ENCODE results near the gene CMTR1. TPM values are rescaled to one million over a fixed set of nuclear protein-coding genes. Genes with fewer than 3 reads are reported as not detected.

Gene CMTR1
- total RNA-seq, 6 experiments from 2014 or later: 15.6 to 22.3 (median 16.5) TPM

DNA sequence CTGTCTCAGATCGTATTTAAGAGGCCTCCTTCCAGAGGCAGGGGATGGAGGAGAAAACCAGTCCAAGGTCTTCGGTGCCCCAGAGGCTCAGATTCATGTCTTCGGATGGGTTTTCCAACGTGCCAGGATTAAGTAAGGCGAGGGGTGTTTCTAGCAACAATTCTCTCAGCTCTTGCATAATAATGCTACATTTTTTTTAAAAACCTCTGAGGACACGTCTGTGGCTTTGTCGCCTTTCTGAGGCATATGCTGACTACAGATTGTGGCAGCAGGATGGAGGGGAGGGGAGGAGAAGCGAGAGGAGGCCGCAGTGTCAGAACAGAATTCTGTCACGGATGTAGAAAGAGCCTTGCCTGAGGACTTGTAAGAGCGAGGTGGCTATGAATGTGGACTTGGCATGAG, 84.4 kb downstream of the CMTR1 start:
- H3K4me3 ChIP-seq: peak overlapping the region in 2 of 3 donors; percentile 17 to 41
- WGBS (ENCODE audit: insufficient coverage, low coverage, low lambda C conversion rate, missing lambda C conversion rate): 14% methylated on average over 8 of the region's 11 CpGs
- peak overlapping the region in 2 of 3 donors; percentile 82 for H3K27ac ChIP-seq
- no peak for TF ChIP-seq POLR2A (IDR thresholded peaks at IDR 0.05)
- TF ChIP-seq, protein P1, sequence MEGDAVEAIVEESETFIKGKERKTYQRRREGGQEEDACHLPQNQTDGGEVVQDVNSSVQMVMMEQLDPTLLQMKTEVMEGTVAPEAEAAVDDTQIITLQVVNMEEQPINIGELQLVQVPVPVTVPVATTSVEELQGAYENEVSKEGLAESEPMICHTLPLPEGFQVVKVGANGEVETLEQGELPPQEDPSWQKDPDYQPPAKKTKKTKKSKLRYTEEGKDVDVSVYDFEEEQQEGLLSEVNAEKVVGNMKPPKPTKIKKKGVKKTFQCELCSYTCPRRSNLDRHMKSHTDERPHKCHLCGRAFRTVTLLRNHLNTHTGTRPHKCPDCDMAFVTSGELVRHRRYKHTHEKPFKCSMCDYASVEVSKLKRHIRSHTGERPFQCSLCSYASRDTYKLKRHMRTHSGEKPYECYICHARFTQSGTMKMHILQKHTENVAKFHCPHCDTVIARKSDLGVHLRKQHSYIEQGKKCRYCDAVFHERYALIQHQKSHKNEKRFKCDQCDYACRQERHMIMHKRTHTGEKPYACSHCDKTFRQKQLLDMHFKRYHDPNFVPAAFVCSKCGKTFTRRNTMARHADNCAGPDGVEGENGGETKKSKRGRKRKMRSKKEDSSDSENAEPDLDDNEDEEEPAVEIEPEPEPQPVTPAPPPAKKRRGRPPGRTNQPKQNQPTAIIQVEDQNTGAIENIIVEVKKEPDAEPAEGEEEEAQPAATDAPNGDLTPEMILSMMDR (IDR thresholded peaks at IDR 0.05): no peak
- no peaks in the 10 kb centered on the region for H3K27me3 ChIP-seq
- H3K36me3 ChIP-seq: no peaks in the 10 kb centered on the region
- no peak for DNase-seq
- intact Hi-C loops (cut with DNase I): no loop called here
- ATAC-seq: peak in 1 of 4 donors; percentile 1
- no peaks in the 10 kb centered on the region for H3K9me3 ChIP-seq
- peaks cover 0 to 23% (median 9%) of the 10 kb centered on the region in 4 donors for H3K4me1 ChIP-seq

DNA sequence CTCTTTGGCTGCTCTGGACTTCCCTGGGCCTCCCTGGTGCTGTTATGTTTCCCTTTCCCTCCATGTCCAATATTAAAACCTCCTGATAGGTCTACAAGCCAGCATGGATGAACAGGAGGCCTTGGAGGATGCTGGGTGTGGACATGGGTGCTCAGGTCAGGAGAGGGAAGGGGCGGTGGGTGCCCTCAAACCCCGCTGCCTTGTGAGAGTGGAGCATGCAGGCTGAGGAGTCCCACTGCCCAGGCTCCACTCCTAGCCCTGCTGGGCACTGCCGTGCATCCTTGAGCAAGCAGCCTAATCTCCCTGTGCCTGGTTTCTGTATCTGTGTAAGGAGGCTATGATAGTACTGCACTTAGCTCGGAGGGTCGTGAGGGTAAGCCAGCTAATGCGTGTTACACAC, 85.1 kb downstream of the CMTR1 start:
- Histone ChIP-seq H3K36me3 (no peaks in the 10 kb centered on the region), H3K4me3 (no peak overlapping the region), H3K27me3 (no peaks in the 10 kb centered on the region), H3K4me1 (peaks cover 0 to 23% (median 9%) of the 10 kb centered on the region in 4 donors), H3K9me3 (no peaks in the 10 kb centered on the region), H3K27ac (no peak overlapping the region)
- WGBS (ENCODE audit: insufficient coverage, low coverage, low lambda C conversion rate, missing lambda C conversion rate): 90% methylated on average over 3 of the region's 6 CpGs
- DNase-seq (no peak), ATAC-seq (no peak)
- intact Hi-C loops (cut with DNase I): no loop called here
- TF ChIP-seq, protein P1 (IDR thresholded peaks at IDR 0.05): no peak
- TF ChIP-seq POLR2A (IDR thresholded peaks at IDR 0.05): no peak

DNA sequence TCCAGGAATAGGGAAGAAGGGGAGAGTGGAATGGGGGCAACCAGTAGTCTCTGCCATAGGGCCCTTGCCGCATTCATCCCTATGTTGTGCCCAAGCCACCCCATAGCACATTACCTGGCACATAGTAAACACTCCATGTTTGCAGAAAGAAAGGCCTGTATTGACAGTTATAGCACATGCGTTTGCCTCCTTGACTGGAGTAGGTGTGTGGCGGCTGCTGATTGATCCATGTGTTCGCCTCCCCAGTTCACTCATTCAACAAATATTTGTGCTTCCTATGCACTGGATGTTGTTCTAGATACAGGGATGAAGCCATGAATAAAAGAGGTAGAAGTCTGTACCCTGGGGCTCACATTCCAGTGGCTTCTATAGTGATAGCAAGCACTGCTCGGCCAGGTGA, 86.4 kb downstream of the CMTR1 start:
- no peak overlapping the region for H3K4me3 ChIP-seq
- DNase-seq: no peak
- no peaks in the 10 kb centered on the region for H3K36me3 ChIP-seq
- no peaks in the 10 kb centered on the region for H3K9me3 ChIP-seq
- intact Hi-C loops (cut with DNase I): no loop called here
- H3K27ac ChIP-seq: no peak overlapping the region
- peaks cover 0 to 23% (median 9%) of the 10 kb centered on the region in 4 donors for H3K4me1 ChIP-seq
- 75% methylated on average over 4 of the region's 5 CpGs for WGBS (ENCODE audit: insufficient coverage, low coverage, low lambda C conversion rate, missing lambda C conversion rate)
- no peak for ATAC-seq
- TF ChIP-seq, protein P1 (IDR thresholded peaks at IDR 0.05): no peak
- no peaks in the 10 kb centered on the region for H3K27me3 ChIP-seq

DNA sequence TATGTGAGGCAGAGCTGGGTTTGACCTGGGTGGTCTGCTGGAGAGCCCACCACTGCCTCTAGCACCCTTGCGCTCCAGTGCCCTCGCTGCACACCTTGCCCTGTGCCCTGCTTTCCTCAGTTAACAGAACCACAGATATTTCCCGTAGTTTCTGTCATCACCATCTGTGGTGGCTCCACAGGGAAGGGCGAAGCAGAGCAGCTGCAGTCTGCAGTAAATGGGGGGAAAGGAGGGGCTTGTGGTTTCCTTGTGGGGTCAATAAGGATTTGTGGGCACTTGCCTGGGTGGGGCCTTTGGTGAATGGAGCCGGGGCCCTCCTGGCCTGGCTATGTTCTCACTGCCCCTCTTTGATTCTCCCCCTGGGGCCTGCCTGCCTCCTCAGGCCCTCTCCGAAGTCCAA, 87.9 kb downstream of the CMTR1 start:
- Histone ChIP-seq H3K9me3 (no peaks in the 10 kb centered on the region), H3K27ac (no peak overlapping the region), H3K27me3 (no peaks in the 10 kb centered on the region), H3K4me3 (no peak overlapping the region), H3K4me1 (peaks cover 0 to 16% (median 3%) of the 10 kb centered on the region in 4 donors), H3K36me3 (no peaks in the 10 kb centered on the region)
- TF ChIP-seq, protein P1 (IDR thresholded peaks at IDR 0.05): no peak
- no peak for TF ChIP-seq POLR2A (IDR thresholded peaks at IDR 0.05)
- intact Hi-C loops (cut with DNase I): no loop called here
- DNase-seq (no peak), ATAC-seq (no peak)
- WGBS (ENCODE audit: insufficient coverage, low coverage, low lambda C conversion rate, missing lambda C conversion rate): 64% methylated on average over 3 of the region's 6 CpGs

DNA sequence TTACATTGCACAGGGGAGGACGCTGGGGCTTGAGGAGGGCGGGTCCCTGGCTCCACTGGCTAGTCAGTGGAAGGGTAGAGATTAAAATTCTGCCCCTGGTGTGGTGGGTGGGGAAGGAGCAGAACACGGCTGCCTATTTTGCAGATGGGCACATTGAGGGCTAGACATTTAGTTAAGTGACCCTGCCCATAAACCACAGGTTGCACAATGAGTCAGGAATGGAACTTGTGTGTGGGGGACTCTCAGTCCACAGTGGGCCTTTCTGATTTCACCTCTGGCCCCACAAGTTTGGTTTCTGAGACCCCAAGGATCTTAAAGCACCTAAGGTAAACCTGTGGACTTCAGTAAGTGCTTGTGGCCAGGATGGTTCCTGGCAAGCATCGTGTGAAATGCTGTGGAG, 88.7 kb downstream of the CMTR1 start:
- intact Hi-C loops (cut with DNase I): no loop called here
- DNase-seq (no peak), ATAC-seq (no peak)
- peaks cover 0 to 11% (median 3%) of the 10 kb centered on the region in 4 donors for H3K4me1 ChIP-seq
- H3K9me3 ChIP-seq: no peaks in the 10 kb centered on the region
- no peaks in the 10 kb centered on the region for H3K27me3 ChIP-seq
- no peaks in the 10 kb centered on the region for H3K36me3 ChIP-seq
- no peak overlapping the region for H3K4me3 ChIP-seq
- TF ChIP-seq, protein P1 (IDR thresholded peaks at IDR 0.05): no peak
- no peak for TF ChIP-seq POLR2A (IDR thresholded peaks at IDR 0.05)
- H3K27ac ChIP-seq: no peak overlapping the region
- WGBS (ENCODE audit: insufficient coverage, low coverage, low lambda C conversion rate, missing lambda C conversion rate): 83% methylated on average over 2 of the region's 4 CpGs
